ENCODE measurements around the gene BORCS8. TPM values are rescaled to one million over a fixed set of nuclear protein-coding genes. Genes with fewer than 3 reads are reported as not detected.

BORCS8 gene
- total and polyA plus RNA-seq, 2 of the 13 experiments (the other 11 are each of a cell fraction or from before 2014, with no cell fraction given) = 9.6 to 13.3 TPM

DNA sequence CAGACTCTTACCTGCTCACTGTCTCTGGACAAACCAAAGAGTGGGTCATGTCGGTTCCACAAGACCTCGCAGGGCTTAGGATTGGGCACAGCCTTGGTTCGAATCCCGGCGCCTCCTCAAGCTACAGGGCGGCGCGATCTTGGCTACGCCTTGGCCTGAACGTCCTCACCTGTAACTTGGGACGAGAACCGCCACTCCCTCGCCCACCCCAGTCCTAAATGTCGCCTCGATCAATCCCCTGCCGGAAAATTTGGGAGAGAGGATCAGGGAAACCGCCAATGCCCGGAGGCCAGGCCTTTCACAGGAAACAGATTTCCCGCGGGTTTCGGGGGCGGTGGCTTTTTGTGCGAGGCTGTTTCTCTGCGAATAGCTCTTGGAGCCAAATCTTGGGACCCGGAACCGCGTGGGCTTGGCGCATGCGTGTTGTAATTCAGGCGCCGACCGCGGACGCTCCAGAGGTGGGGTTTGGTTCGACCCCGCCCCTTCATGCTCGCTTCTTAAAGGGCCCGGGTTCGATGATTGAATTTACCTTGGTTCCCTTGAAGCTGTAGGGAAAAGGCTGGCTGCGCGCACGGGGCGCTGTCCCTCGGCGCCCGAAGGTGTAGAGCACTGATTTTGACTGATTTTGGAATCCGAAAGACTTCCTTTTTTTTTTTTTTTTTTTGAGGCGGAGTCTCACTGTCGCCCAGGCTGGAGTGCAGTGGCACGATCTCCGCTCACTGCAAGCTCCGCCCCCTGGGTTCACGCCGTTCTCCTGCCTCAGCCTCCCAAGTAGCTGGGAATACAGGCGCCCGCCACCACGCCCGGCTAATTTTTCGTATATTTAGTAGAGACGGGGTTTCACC lies 11.3 kb upstream of the BORCS8 start, which contains the start of gene NR2C2AP (continued):
- TF ChIP-seq, protein P1, sequence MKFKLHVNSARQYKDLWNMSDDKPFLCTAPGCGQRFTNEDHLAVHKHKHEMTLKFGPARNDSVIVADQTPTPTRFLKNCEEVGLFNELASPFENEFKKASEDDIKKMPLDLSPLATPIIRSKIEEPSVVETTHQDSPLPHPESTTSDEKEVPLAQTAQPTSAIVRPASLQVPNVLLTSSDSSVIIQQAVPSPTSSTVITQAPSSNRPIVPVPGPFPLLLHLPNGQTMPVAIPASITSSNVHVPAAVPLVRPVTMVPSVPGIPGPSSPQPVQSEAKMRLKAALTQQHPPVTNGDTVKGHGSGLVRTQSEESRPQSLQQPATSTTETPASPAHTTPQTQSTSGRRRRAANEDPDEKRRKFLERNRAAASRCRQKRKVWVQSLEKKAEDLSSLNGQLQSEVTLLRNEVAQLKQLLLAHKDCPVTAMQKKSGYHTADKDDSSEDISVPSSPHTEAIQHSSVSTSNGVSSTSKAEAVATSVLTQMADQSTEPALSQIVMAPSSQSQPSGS (CRISPR knock-in tag; IDR thresholded peaks at IDR 0.05) = no peak
- no peak; the same call in 1 of the 2 replicates for TF ChIP-seq KLF12 (CRISPR knock-in tag; IDR thresholded peaks at IDR 0.05; ENCODE audit: borderline replicate concordance)
- no peak for TF ChIP-seq ZNF24 (IDR thresholded peaks at IDR 0.05)
- no peak; the same call in 1 of the 2 replicates for TF ChIP-seq TBX2 (CRISPR knock-in tag; IDR thresholded peaks at IDR 0.05; ENCODE audit: borderline replicate concordance)
- TF ChIP-seq KLF13 (CRISPR knock-in tag; IDR thresholded peaks at IDR 0.05) = no peak
- TF ChIP-seq SKI (IDR thresholded peaks at IDR 0.05; ENCODE audit: partially characterized antibody) = no peak
- TF ChIP-seq ZFP62 (CRISPR knock-in tag; IDR thresholded peaks at IDR 0.05) = no peak
- TF ChIP-seq SP2 (CRISPR knock-in tag; IDR thresholded peaks at IDR 0.05) = no peak

DNA sequence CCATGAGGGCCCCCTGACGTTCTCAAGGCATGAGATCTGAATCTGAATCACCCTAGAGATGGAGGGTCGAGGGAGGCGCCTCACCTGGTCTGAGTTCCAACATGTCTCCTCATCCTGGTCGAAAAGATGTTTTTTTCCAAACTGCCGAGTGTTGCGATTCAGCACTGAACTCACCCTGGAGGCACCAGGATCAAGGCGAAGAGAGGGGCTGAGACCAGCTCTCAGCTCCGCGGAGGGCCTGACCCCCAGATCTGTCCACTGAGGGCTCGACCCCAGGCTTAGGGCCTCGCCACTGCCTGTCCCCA lies 10.7 kb upstream of the BORCS8 start:
- H3K27ac ChIP-seq (ENCODE audit: extremely low read length, insufficient read depth, low read length) = peak overlapping the region; percentile 65
- no peaks in the 10 kb centered on the region for H4K20me1 ChIP-seq (ENCODE audit: insufficient read depth, low read length)
- TSS peak; percentile 92 for BruUV-seq (replicated peaks)
- peak overlapping the region; percentile 89 for H3K4me2 ChIP-seq (ENCODE audit: low read depth, low read length)
- CTCF ChIA-PET (ENCODE audit: low intra/inter-chr PET ratio, low total read pairs) = interaction anchor here (1.2 kb wide), 1 partner anchor 22 kb away, joined by 4 read pairs; no protein-coding TSS in a partner anchor
- WGBS (ENCODE audit: low lambda C conversion rate) = 13% methylated on average over 7 of the region's 11 CpGs
- peaks cover 0 to 18% of the 10 kb centered on the region in 2 experiments; a peak in 2 of 5 replicates for H3K36me3 ChIP-seq (replicated peaks in 1 of 2; ENCODE audit: control insufficient read depth in 1 of 2, insufficient read depth in 2 of 2, low read length in 2 of 2)
- POLR2A ChIA-PET = interaction anchor here (1.0 to 3.7 kb wide), 8 partner anchors 10 to 139 kb away, joined by 3 to 43 read pairs (median 6); partner anchors contain the start of genes BORCS8, MEF2B, RFXANK and SLC25A42
- H3K9me3 ChIP-seq (ENCODE audit: low read length) = no peaks in the 10 kb centered on the region
- peaks cover 13% of the 10 kb centered on the region for H3K4me1 ChIP-seq (ENCODE audit: insufficient read depth, low read length)
- no peak overlapping the region for H2AFZ ChIP-seq (ENCODE audit: low read length)
- peak overlapping the region; percentile 83 for H3K9ac ChIP-seq (ENCODE audit: insufficient read depth, low read depth, low read length)
- DNase-seq (ENCODE audit: low spot score) = no peak
- ATAC-seq = peak; percentile 41
- intact Hi-C loops (cut with micrococcal nuclease; ENCODE audit: unreplicated experiment) (no loop called here), in situ Hi-C loops (cut with HindIII; ENCODE audit: extremely low pct_ligation_motif_present, low pct_unique_long_range_greater_than_20kb) (no loop called here)
- peaks cover 19% of the 10 kb centered on the region for H3K79me2 ChIP-seq (ENCODE audit: insufficient read depth, low read length)
- peak overlapping the region; percentile 76 to 93 (median 90) for H3K4me3 ChIP-seq (replicated peaks in 1 of 3; ENCODE audit: insufficient read depth in 1 of 3, low read depth in 2 of 3, low read length in 3 of 3)
- H3K27me3 ChIP-seq (ENCODE audit: control insufficient read depth in 1 of 2, insufficient read depth in 2 of 2, low read length in 2 of 2) = peaks cover 3 to 11% of the 10 kb centered on the region in 2 experiments; a peak in 2 of 5 replicates
- FAIRE-seq = no peak
- TF ChIP-seq, protein P2, sequence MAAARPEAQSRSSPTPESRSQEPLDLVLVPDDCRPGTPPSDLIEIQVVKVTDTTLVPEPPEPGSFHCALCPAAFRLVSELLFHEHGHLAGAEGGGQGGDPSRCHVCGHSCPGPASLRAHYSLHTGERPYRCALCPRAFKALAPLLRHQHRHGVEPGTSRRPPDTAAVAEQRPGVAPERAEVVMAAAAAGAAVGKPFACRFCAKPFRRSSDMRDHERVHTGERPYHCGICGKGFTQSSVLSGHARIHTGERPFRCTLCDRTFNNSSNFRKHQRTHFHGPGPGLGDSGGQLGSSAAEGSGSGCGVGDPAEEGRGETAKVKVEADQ (CRISPR knock-in tag; IDR thresholded peaks at IDR 0.05; ENCODE audit: borderline replicate concordance) = 0 out of 2 replicates have a peak, but pooled peaks have one; percentile 62
- TF ChIP-seq ZNF598 (CRISPR knock-in tag; IDR thresholded peaks at IDR 0.05; ENCODE audit: borderline replicate concordance) = 0 out of 2 replicates have a peak, but pooled peaks have one; percentile 36
- TF ChIP-seq, protein P1 (CRISPR knock-in tag; IDR thresholded peaks at IDR 0.05) = no peak
- TF ChIP-seq, protein P3, sequence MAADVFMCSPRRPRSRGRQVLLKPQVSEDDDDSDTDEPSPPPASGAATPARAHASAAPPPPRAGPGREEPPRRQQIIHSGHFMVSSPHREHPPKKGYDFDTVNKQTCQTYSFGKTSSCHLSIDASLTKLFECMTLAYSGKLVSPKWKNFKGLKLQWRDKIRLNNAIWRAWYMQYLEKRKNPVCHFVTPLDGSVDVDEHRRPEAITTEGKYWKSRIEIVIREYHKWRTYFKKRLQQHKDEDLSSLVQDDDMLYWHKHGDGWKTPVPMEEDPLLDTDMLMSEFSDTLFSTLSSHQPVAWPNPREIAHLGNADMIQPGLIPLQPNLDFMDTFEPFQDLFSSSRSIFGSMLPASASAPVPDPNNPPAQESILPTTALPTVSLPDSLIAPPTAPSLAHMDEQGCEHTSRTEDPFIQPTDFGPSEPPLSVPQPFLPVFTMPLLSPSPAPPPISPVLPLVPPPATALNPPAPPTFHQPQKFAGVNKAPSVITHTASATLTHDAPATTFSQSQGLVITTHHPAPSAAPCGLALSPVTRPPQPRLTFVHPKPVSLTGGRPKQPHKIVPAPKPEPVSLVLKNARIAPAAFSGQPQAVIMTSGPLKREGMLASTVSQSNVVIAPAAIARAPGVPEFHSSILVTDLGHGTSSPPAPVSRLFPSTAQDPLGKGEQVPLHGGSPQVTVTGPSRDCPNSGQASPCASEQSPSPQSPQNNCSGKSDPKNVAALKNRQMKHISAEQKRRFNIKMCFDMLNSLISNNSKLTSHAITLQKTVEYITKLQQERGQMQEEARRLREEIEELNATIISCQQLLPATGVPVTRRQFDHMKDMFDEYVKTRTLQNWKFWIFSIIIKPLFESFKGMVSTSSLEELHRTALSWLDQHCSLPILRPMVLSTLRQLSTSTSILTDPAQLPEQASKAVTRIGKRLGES (CRISPR knock-in tag; IDR thresholded peaks at IDR 0.05; ENCODE audit: borderline replicate concordance) = no peak
- no peak for TF ChIP-seq ZNF20 (CRISPR knock-in tag; IDR thresholded peaks at IDR 0.05)
